NT2/D1 (cell line): Measurements from ENCODE around the gene CFAP410.

Experiments used
- YY1 ChIP-seq: IDR thresholded peaks from 2 replicates; pipeline ENCODE4 v1.6.1; 2011; ENCODE audit not compliant: insufficient read length, insufficient read depth
- ZNF274 ChIP-seq: IDR thresholded peaks from 2 replicates; pipeline ENCODE4 v1.6.1; 2011; ENCODE audit warnings: mild to moderate bottlenecking, low read depth, low read length

GRCh38 chr21:44337449-44337848, 1.7 kb downstream of the CFAP410 start:
- TF ChIP-seq YY1 (no peak), ZNF274 (no peak)
